T-helper 17 cell (primary cell): ENCODE measurements around the gene GATAD2A. TPM values are rescaled to one million over a fixed set of nuclear protein-coding genes. Genes with fewer than 3 reads are reported as not detected.

ENCODE experiments used
- ATAC-seq: fragments of 150-1000 bp; cut with Tn5 transposase; 2 replicates; pipeline ENCODE4 v1.10.0; 2021; ENCODE audit warnings: mild to moderate bottlenecking, moderate library complexity
- DNase-seq, 3 donors: peaks; one replicate each; pipeline versions ENCODE4 v3.0.0 to v3.0.0-alpha.2; 2020 to 2021
- H3K9me3 ChIP-seq: one replicate; pipeline ENCODE4 v1.7.0; 2013; ENCODE audit warnings: low read length, mild to moderate bottlenecking; ENCODE audit not compliant: control insufficient read depth, poor library complexity, severe bottlenecking
- H3K27ac Mint-ChIP-seq: one replicate; pipeline ENCODE4 v1.8.0; 2022; ENCODE audit warnings: mild to moderate bottlenecking, moderate library complexity, mixed read lengths
- H3K27me3 Mint-ChIP-seq: one replicate; pipeline ENCODE4 v1.8.0; 2022; ENCODE audit warnings: mixed read lengths
- H3K36me3 Mint-ChIP-seq: one replicate; pipeline ENCODE4 v1.8.0; 2022; ENCODE audit warnings: low read depth, mixed read lengths
- H3K4me1 Mint-ChIP-seq: one replicate; pipeline ENCODE4 v1.8.0; 2022; ENCODE audit warnings: mild to moderate bottlenecking, mixed read lengths
- H3K4me3 Mint-ChIP-seq: one replicate; pipeline ENCODE4 v1.8.0; 2022; ENCODE audit warnings: mild to moderate bottlenecking, moderate library complexity, mixed read lengths
- total RNA-seq, 4 donors: library from RNA in 2 of 4; stranded (reverse) in 2 of 4; gene quantifications; one replicate each; pipeline ENCODE4 v1.2.3 and lab custom pipeline; 2022 to 2026

GATAD2A gene
- total RNA-seq, 2 donors from 2014 or later: 129 to 153 TPM

DNA sequence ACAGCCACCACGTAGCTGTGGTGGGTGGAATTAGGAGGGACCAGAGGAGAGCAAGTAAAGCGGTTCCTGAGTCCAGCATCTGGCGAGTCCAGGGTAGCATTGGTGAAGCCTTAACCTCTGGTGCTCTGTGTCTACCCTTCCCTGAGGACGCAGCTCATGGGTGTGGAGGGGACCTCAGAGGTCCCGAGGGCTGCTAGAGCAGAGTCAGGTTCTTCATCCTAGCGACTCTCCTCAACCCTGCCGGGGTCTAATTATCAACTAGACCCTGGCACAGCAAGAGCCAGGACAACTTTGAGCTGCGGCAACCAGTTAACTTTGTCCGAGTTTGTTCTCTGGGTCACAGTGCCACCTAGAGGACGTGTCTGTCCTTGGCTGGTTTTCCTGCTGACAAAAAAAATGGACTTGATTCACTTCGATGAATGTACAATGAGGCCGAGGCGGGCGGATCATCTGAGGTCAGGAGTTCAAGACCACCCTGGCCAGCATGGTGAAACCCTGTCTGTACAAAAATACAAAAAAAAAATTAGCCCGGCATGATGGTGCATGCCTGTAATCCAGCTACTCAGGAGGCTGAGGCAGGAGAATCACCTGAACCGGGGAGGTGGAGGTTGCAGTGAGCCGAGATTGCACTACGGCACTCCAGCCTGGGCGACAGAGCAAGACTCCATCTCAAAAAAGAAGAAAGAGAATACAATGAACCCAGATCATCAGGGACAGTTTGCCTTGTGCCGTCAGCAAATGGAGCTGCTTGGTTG is 84.9 kb downstream of the GATAD2A start:
- Mint-ChIP-seq H3K4me3 (peak overlapping the region; percentile 80), H3K4me1 (peaks cover 33% of the 10 kb centered on the region), H3K27ac (peak overlapping the region; percentile 99), H3K36me3 (peaks cover 2% of the 10 kb centered on the region), H3K27me3 (no peaks in the 10 kb centered on the region)
- no peaks in the 10 kb centered on the region for H3K9me3 ChIP-seq
- ATAC-seq: peak; percentile 38
- peak; percentile 56 to 74 (median 64) for DNase-seq

DNA sequence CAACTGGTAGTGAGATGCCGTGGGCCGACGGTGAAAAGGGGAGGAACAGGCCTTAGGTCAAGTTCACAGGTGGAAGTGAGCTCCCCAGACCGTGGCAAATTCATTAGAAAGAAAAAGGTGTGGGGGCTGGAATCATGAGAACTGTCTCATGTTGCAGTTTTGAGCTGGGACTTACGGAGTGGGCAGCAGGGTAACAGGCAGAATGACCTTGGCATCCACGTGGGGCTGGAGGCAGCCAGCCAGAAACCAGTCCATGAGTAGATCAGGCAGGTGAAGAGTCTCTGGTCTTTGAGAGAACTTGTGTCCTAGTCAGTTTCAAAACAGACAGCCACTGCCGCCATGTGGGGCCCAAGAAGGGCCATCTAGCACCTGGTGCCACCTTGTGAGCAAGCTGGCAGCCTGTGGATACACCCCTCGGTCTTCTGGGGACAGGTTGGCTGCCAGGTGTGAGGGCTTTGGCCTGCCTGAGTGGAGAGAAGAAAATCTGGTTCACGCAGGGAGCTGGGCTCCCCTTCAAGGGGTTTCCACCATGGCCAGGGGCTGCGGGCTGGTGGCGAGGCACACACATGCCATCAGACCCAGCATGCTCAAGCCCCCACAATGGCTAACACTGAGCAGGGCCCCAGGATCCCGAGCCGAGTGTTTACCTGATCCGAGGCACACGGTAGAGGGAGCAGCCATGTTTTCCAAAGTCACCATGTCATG is 86.0 kb downstream of the GATAD2A start:
- Mint-ChIP-seq H3K27me3 (no peaks in the 10 kb centered on the region), H3K4me1 (peaks cover 31% of the 10 kb centered on the region), H3K36me3 (peaks cover 2% of the 10 kb centered on the region), H3K4me3 (peak overlapping the region; percentile 15), H3K27ac (peak overlapping the region; percentile 99)
- DNase-seq: no peak
- no peaks in the 10 kb centered on the region for H3K9me3 ChIP-seq
- no peak for ATAC-seq

DNA sequence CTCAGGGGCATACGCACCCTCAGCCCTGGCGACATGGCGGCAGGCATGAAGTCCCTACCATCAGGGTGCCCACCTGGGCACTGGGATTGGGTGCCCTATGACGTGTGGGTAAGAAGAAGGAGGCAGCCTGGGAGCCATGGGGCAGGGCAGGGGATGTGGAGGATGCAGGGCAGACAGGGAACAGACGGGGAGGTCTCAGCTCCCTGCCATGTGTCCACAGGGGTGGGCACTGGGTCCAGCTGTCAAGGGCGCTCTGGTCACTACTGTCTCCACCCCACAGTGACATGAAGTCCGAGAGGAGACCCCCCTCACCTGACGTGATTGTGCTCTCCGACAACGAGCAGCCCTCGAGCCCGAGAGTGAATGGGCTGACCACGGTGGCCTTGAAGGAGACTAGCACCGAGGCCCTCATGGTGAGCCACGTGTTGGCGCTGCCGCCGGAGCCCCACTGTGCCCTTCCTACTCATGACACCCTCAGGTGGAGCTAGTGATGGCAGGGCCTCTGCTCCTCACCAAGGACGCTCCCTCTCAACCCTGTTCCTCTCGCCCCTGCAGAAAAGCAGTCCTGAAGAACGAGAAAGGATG is 86.6 kb downstream of the GATAD2A start:
- H3K36me3 Mint-ChIP-seq: peaks cover 2% of the 10 kb centered on the region
- H3K27ac Mint-ChIP-seq: no peak overlapping the region
- DNase-seq (no peak), ATAC-seq (no peak)
- no peak overlapping the region for H3K4me3 Mint-ChIP-seq
- no peaks in the 10 kb centered on the region for H3K27me3 Mint-ChIP-seq
- H3K9me3 ChIP-seq: no peaks in the 10 kb centered on the region
- peaks cover 28% of the 10 kb centered on the region for H3K4me1 Mint-ChIP-seq

DNA sequence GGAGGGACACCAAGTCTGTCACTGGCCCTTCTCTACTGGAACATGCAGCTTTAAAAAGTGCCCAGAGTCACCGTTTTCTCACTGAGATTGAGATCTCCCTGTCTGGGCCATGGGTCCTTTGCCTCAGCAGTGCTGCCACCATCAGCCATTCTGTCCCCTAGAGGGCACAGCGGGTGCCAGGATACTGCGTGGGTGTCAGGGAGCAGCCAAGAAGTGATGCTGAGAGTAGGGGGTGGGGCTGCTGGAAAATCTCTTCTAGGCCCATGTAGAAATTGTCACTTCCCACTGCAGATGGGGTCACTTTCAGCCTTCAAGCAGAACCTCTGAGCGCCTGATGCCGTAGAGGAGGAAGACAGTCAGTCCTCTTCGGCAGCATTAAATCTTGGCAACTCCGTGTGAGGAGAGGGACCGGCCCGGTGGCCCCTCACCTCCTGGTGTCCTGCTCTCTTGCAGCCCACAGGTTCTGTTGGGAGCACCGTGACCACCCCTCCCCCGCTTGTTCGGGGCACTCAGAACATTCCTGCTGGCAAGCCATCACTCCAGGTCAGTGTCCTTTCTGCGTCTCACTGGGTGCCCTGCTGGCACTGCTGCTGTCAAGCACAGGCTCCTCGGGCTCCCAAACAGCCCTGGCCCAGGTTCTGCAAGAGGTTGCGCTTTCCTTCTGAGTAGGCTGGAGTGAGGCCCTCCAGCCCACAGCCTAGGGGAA is 88.5 kb downstream of the GATAD2A start:
- no peak for DNase-seq
- peaks cover 2% of the 10 kb centered on the region for H3K36me3 Mint-ChIP-seq
- H3K27ac Mint-ChIP-seq: peak overlapping the region; percentile 62
- peaks cover 16% of the 10 kb centered on the region for H3K4me1 Mint-ChIP-seq
- H3K27me3 Mint-ChIP-seq: no peaks in the 10 kb centered on the region
- ATAC-seq: no peak
- H3K4me3 Mint-ChIP-seq: no peak overlapping the region
- H3K9me3 ChIP-seq: no peaks in the 10 kb centered on the region

DNA sequence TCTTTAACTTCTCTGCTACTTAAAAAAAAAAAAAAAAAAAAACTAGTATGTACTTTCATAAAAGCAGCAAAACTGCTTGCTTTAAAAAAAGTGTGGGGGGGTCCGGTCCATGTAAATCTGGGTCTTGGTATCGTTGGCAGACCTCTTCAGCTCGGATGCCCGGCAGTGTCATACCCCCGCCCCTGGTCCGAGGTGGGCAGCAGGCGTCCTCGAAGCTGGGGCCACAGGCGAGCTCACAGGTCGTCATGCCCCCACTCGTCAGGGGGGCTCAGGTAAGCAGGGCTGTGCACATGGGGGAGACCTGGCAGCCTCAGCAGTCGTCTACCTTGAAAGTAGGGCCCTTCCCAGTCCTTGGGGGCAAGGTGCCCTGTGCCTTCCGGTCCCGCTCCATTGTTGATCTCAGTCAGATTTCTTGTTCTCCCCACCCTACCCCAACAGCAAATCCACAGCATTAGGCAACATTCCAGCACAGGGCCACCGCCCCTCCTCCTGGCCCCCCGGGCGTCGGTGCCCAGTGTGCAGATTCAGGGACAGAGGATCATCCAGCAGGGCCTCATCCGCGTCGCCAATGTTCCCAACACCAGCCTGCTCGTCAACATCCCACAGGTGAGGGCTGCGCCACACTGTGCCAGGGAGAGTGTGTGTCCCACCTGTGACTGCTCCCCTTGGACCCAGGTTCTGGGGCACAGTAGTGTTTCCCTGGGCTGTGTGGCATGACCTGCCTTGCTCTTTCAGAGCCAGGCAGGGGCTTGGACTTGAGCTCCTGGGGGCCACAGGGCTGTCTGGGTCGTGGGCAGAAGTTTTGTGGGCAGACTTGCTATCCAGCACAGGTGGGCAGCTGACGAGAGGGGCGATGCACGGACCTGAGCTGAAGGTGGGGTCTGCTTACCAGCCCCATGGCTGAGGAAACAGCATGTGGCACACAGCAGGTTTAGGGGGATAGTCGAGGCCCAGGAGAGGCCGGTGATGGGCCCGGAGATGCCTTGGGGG is 90.4 kb downstream of the GATAD2A start:
- no peak for ATAC-seq
- no peak for DNase-seq
- Mint-ChIP-seq H3K36me3 (peaks cover 2% of the 10 kb centered on the region), H3K4me3 (no peak overlapping the region), H3K27me3 (no peaks in the 10 kb centered on the region), H3K27ac (peak overlapping the region; percentile 61), H3K4me1 (no peaks in the 10 kb centered on the region)
- no peaks in the 10 kb centered on the region for H3K9me3 ChIP-seq

DNA sequence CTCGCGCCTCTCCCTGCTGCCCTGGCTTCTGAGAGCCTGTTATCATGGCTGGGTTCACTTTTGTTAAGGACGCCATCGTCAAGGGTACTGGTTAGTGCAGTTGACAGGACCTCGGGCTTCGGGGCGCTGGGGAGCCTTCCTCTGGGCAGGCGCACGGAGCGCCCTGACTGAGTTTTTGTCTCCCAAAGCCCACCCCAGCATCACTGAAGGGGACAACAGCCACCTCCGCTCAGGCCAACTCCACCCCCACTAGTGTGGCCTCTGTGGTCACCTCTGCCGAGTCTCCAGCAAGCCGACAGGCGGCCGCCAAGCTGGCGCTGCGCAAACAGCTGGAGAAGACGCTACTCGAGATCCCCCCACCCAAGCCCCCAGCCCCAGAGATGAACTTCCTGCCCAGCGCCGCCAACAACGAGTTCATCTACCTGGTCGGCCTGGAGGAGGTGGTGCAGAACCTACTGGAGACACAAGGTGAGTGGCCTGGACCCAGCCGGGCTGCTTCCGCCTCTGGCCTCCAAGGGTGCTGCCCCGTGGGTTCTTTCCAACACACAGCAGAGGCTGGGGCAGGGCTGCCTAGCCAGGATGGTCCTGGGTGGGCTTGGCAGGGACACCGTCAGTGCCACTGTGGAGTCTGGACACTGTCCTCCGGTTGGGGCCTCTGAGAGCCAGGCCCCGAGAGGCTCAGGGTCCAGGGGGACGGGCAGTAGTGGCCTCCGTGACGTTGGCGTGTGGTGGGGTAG is 92.9 kb downstream of the GATAD2A start:
- ATAC-seq (no peak), DNase-seq (no peak)
- no peaks in the 10 kb centered on the region for H3K9me3 ChIP-seq
- Mint-ChIP-seq H3K4me1 (peaks cover 2% of the 10 kb centered on the region), H3K36me3 (peaks cover 4% of the 10 kb centered on the region), H3K27me3 (no peaks in the 10 kb centered on the region), H3K4me3 (no peak overlapping the region), H3K27ac (peak overlapping the region; percentile 29)

- DNase-seq (no peak), ATAC-seq (no peak)
- H3K9me3 ChIP-seq: no peaks in the 10 kb centered on the region
- Mint-ChIP-seq H3K4me3 (no peak overlapping the region), H3K4me1 (peaks cover 2% of the 10 kb centered on the region), H3K27me3 (no peaks in the 10 kb centered on the region), H3K36me3 (peaks cover 4% of the 10 kb centered on the region), H3K27ac (no peak overlapping the region)
These were observed 94.0 kb downstream of the GATAD2A start for GRCh38 chr19:19499272-19499995.

- H3K27ac Mint-ChIP-seq: peak overlapping the region; percentile 16
- H3K27me3 Mint-ChIP-seq: no peaks in the 10 kb centered on the region
- no peak overlapping the region for H3K4me3 Mint-ChIP-seq
- no peak for ATAC-seq
- no peak for DNase-seq
- H3K36me3 Mint-ChIP-seq: peaks cover 4% of the 10 kb centered on the region
- H3K9me3 ChIP-seq: no peaks in the 10 kb centered on the region
- peaks cover 2% of the 10 kb centered on the region for H3K4me1 Mint-ChIP-seq
These were observed 95.6 kb downstream of the GATAD2A start for GRCh38 chr19:19500975-19501644.

GRCh38 chr19:19501798-19502197 is 96.3 kb downstream of the GATAD2A start:
- H3K27ac Mint-ChIP-seq: no peak overlapping the region
- peaks cover 4% of the 10 kb centered on the region for H3K36me3 Mint-ChIP-seq

GRCh38 chr19:19502281-19502680 is 96.8 kb downstream of the GATAD2A start:
- H3K27me3 Mint-ChIP-seq: no peaks in the 10 kb centered on the region
- no peak overlapping the region for H3K27ac Mint-ChIP-seq
- no peak overlapping the region for H3K4me3 Mint-ChIP-seq
- DNase-seq (no peak), ATAC-seq (no peak)
- H3K4me1 Mint-ChIP-seq: peaks cover 2% of the 10 kb centered on the region
- H3K36me3 Mint-ChIP-seq: peaks cover 4% of the 10 kb centered on the region
- no peaks in the 10 kb centered on the region for H3K9me3 ChIP-seq

More at GRCh38 chr19:19501798-19502197, 96.3 kb downstream of the GATAD2A start:
- Mint-ChIP-seq H3K4me3 (no peak overlapping the region), H3K27me3 (no peaks in the 10 kb centered on the region), H3K4me1 (peaks cover 2% of the 10 kb centered on the region)
- H3K9me3 ChIP-seq: no peaks in the 10 kb centered on the region
- DNase-seq (no peak), ATAC-seq (no peak)
